HepG2 (cell line): Measurements from ENCODE around the gene NSD1. TPM values are rescaled to one million over a fixed set of nuclear protein-coding genes. Genes with fewer than 3 reads are reported as not detected.
A peak's percentile ranks its signal among the peaks of the same experiment; 100 is the strongest.

Experiments used
- ATAC-seq: fragments of 200-7000 bp; cut with Tn5 transposase; 3 replicates; pipeline ENCODE4 v1.9.1; 2020; ENCODE audit warnings: mild to moderate bottlenecking, moderate library complexity
- BruUV-seq: library from RNA; stranded (reverse); fragments of 400-500 nt; replicated peaks from 2 replicates; lab custom pipeline; 2021; lab: Mats Ljungman, UMichigan
- CTCF ChIA-PET: fragments of 300-600 bp; formaldehyde crosslinking; extraction: SDS; loops from one replicate; lab custom pipeline; 2021; ENCODE audit warnings: low total read pairs, inconsistent platforms, low intra/inter-chr PET ratio; lab: Yijun Ruan, JAX
- POLR2A ChIA-PET: fragments of 350-600 bp; sonication (Branson Sonifier 250); formaldehyde crosslinking; loops from one replicate; lab custom pipeline; 2020; ENCODE audit warnings: antibody characterized with exemption, inconsistent platforms; lab: Yijun Ruan, JAX
- DNase-seq: peaks from one replicate; pipeline ENCODE4 v3.0.0-alpha.2; 2015; ENCODE audit warnings: low spot score
- FAIRE-seq: peaks from 3 replicates; lab custom pipeline; 2011; peaks lifted over from hg19 to GRCh38; lab: Jason Lieb, UNC
- H2AFZ ChIP-seq: one replicate; pipeline ENCODE4 v1.6.1; 2011; ENCODE audit warnings: low read length, inconsistent platforms
- H3K27ac ChIP-seq: fragments of 300-600 bp; 3 replicates; pipeline ENCODE4 v1.8.0; 2011; ENCODE audit warnings: mixed run types, mild to moderate bottlenecking, mixed read lengths, low read length, inconsistent platforms; ENCODE audit not compliant: insufficient read depth; ENCODE audit errors: extremely low read length
- H3K27me3 ChIP-seq, 2 experiments: fragments of 200-600 bp in 1 of 2; 2 replicates in 1 of 2; 3 replicates in 1 of 2; pipeline versions ENCODE4 v1.6.0 to v1.8.0; 2011; ENCODE audit warnings: low read length in 2 of 2, mild to moderate bottlenecking in 2 of 2, moderate library complexity in 2 of 2, inconsistent platforms in 1 of 2; ENCODE audit not compliant: insufficient read depth in 2 of 2, control insufficient read depth in 1 of 2
- H3K36me3 ChIP-seq, 2 experiments: fragments of 200-600 bp in 1 of 2; replicated peaks in 1 of 2; 2 replicates in 1 of 2; 3 replicates in 1 of 2; pipeline versions ENCODE4 v1.5.1 to v1.8.0; 2011; ENCODE audit warnings: low read length in 2 of 2, inconsistent platforms in 1 of 2; ENCODE audit not compliant: insufficient read depth in 2 of 2, control insufficient read depth in 1 of 2
- H3K4me1 ChIP-seq: 2 replicates; pipeline ENCODE4 v1.5.1; 2012; ENCODE audit warnings: low read length, inconsistent platforms; ENCODE audit not compliant: insufficient read depth
- H3K4me2 ChIP-seq: 2 replicates; pipeline ENCODE4 v1.6.0; 2011; ENCODE audit warnings: low read depth, low read length, inconsistent platforms
- H3K4me3 ChIP-seq, 3 experiments: fragments of 200-600 bp in 1 of 3; sonication (generic), shearing (Covaris generic) in 1 of 3; replicated peaks in 1 of 3; 2 replicates each; pipeline ENCODE4 v1.5.1; 2011 to 2016; ENCODE audit warnings: low read length in 3 of 3, inconsistent platforms in 2 of 3, low read depth in 2 of 3, mild to moderate bottlenecking in 2 of 3, control low read depth in 1 of 3, mixed read lengths in 1 of 3; ENCODE audit not compliant: insufficient read depth in 1 of 3
- H3K79me2 ChIP-seq: one replicate; pipeline ENCODE4 v1.6.1; 2011; ENCODE audit warnings: low read length, inconsistent platforms; ENCODE audit not compliant: insufficient read depth
- H3K9ac ChIP-seq: 2 replicates; pipeline ENCODE4 v1.6.0; 2011; ENCODE audit warnings: mild to moderate bottlenecking, low read depth, low read length, inconsistent platforms; ENCODE audit not compliant: insufficient read depth
- H3K9me3 ChIP-seq: 2 replicates; pipeline ENCODE4 v1.5.1; 2012; ENCODE audit warnings: mild to moderate bottlenecking, low read length
- H4K20me1 ChIP-seq: 2 replicates; pipeline ENCODE4 v1.6.0; 2011; ENCODE audit warnings: inconsistent platforms, mild to moderate bottlenecking, low read length, moderate library complexity; ENCODE audit not compliant: insufficient read depth
- POGZ ChIP-seq: sonication (generic); formaldehyde crosslinking; IDR thresholded peaks from 2 replicates; pipeline ENCODE4 v1.4.0; 2020; ENCODE audit warnings: mild to moderate bottlenecking, missing genetic modification reagents
- SSRP1 ChIP-seq: IDR thresholded peaks from 2 replicates; pipeline ENCODE4 v1.6.1; 2016; ENCODE audit warnings: control low read depth
- ZBTB7A ChIP-seq: sonication (generic); formaldehyde crosslinking; IDR thresholded peaks from 2 replicates; pipeline ENCODE4 v1.8.0; 2022; ENCODE audit warnings: mild to moderate bottlenecking, missing genetic modification reagents
- ZNF121 ChIP-seq: sonication (generic); formaldehyde crosslinking; IDR thresholded peaks from 2 replicates; pipeline ENCODE4 v1.5.0; 2020; ENCODE audit warnings: mild to moderate bottlenecking, missing genetic modification reagents
- ZNF296 ChIP-seq: sonication (generic); formaldehyde crosslinking; conservative IDR thresholded peaks from 2 replicates; pipeline ENCODE4 v1.5.0; 2020; ENCODE audit warnings: mild to moderate bottlenecking, missing genetic modification reagents
- ZNF687 ChIP-seq: sonication (generic); formaldehyde crosslinking; IDR thresholded peaks from 2 replicates; pipeline ENCODE4 v1.5.1; 2020; ENCODE audit warnings: mild to moderate bottlenecking, missing genetic modification reagents, moderate library complexity
- WGBS: methylation state at CpG from one replicate; pipeline ENCODE4 v1.1.6; 2017; ENCODE audit warnings: low lambda C conversion rate; 5-methylcytosine and 5-hydroxymethylcytosine counted together
- in situ Hi-C: cut with HindIII; loops from 2 replicates; pipeline ENCODE4 v1.10.0; 2017; ENCODE audit warnings: low pct_unique_long_range_greater_than_20kb; ENCODE audit not compliant: extremely low pct_ligation_motif_present
- intact Hi-C: fragments of 100-400 bp; cut with micrococcal nuclease; formaldehyde crosslinking; loops from one replicate; pipeline ENCODE4 v1.10.0; 2022; ENCODE audit not compliant: unreplicated experiment
- polyA plus RNA-seq, 8 experiments: library from polyadenylated mRNA; depleted of rRNA in 3 of 8; stranded (reverse) in 7 of 8; unstranded in 1 of 8; fragments of >200 nt; fragmentation: Illumina TruSeq in 4 of 8; extraction: Trizol in 4 of 8; gene quantifications; 2 replicates each; pipeline versions ENCODE4 v1.2.1 to v1.2.3, GENCODE V29; 2011 to 2016; ENCODE audit warnings: low read depth in 4 of 8, missing spikeins in 1 of 8, mixed read lengths in 1 of 8; ENCODE audit not compliant: insufficient read depth in 1 of 8
- total RNA-seq, 5 experiments: library from RNA; depleted of rRNA; stranded (reverse); fragments of >200 nt; fragmentation: Illumina TruSeq; extraction: Trizol; gene quantifications; 2 replicates each; pipeline ENCODE4 v1.2.3, GENCODE V29; 2016; ENCODE audit warnings: low read depth in 1 of 5
- TF ChIP-seq, protein P1 (sequence below): sonication (generic); formaldehyde crosslinking; IDR thresholded peaks from 2 replicates; pipeline ENCODE4 v1.9.0; 2021; ENCODE audit warnings: mild to moderate bottlenecking, missing genetic modification reagents

Gene NSD1
- total and polyA plus RNA-seq, 2 of the 13 experiments (the other 11 are each of a cell fraction or from before 2014, with no cell fraction given), result 0.01 to 0.09 TPM

GRCh38 chr5:177093082-177093712 lies 40.4 kb upstream of the NSD1 start (continued):
- peak; percentile 10; the same call in 1 of the 2 replicates for TF ChIP-seq ZNF687 (CRISPR knock-in tag)
- no peak for TF ChIP-seq ZNF121 (CRISPR knock-in tag)
- TF ChIP-seq POGZ (CRISPR knock-in tag), result no peak

- Histone ChIP-seq H4K20me1 (peaks cover 12% of the 10 kb centered on the region), H3K36me3 (peaks cover 36 to 64% of the 10 kb centered on the region in 2 experiments), H3K79me2 (peaks cover 32% of the 10 kb centered on the region), H2AFZ (no peak overlapping the region), H3K4me3 (no peak overlapping the region), H3K9ac (0 out of 2 replicates have a peak overlapping the region, but pooled peaks have one; percentile 1), H3K27ac (peak overlapping the region; percentile 67), H3K27me3 (no peaks in the 10 kb centered on the region), H3K4me2 (no peak overlapping the region), H3K4me1 (peaks cover 100% of the 10 kb centered on the region), H3K9me3 (no peaks in the 10 kb centered on the region)
- WGBS, result 92% methylated on average over 6 of the region's 6 CpGs
- ChIA-PET CTCF (no interaction called here), POLR2A (no interaction called here)
- ATAC-seq (no peak), DNase-seq (no peak), FAIRE-seq (no peak)
- in situ Hi-C loops (no loop called here), intact Hi-C loops (no loop called here)
- no peak for TF ChIP-seq ZBTB7A (CRISPR knock-in tag)
- no peak for TF ChIP-seq ZNF296 (CRISPR knock-in tag)
- no peak for TF ChIP-seq SSRP1 (CRISPR knock-in tag)
- TF ChIP-seq, protein P1, sequence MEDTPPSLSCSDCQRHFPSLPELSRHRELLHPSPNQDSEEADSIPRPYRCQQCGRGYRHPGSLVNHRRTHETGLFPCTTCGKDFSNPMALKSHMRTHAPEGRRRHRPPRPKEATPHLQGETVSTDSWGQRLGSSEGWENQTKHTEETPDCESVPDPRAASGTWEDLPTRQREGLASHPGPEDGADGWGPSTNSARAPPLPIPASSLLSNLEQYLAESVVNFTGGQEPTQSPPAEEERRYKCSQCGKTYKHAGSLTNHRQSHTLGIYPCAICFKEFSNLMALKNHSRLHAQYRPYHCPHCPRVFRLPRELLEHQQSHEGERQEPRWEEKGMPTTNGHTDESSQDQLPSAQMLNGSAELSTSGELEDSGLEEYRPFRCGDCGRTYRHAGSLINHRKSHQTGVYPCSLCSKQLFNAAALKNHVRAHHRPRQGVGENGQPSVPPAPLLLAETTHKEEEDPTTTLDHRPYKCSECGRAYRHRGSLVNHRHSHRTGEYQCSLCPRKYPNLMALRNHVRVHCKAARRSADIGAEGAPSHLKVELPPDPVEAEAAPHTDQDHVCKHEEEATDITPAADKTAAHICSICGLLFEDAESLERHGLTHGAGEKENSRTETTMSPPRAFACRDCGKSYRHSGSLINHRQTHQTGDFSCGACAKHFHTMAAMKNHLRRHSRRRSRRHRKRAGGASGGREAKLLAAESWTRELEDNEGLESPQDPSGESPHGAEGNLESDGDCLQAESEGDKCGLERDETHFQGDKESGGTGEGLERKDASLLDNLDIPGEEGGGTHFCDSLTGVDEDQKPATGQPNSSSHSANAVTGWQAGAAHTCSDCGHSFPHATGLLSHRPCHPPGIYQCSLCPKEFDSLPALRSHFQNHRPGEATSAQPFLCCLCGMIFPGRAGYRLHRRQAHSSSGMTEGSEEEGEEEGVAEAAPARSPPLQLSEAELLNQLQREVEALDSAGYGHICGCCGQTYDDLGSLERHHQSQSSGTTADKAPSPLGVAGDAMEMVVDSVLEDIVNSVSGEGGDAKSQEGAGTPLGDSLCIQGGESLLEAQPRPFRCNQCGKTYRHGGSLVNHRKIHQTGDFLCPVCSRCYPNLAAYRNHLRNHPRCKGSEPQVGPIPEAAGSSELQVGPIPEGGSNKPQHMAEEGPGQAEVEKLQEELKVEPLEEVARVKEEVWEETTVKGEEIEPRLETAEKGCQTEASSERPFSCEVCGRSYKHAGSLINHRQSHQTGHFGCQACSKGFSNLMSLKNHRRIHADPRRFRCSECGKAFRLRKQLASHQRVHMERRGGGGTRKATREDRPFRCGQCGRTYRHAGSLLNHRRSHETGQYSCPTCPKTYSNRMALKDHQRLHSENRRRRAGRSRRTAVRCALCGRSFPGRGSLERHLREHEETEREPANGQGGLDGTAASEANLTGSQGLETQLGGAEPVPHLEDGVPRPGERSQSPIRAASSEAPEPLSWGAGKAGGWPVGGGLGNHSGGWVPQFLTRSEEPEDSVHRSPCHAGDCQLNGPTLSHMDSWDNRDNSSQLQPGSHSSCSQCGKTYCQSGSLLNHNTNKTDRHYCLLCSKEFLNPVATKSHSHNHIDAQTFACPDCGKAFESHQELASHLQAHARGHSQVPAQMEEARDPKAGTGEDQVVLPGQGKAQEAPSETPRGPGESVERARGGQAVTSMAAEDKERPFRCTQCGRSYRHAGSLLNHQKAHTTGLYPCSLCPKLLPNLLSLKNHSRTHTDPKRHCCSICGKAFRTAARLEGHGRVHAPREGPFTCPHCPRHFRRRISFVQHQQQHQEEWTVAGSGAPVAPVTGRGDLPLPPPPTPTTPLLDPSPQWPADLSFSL (CRISPR knock-in tag), result no peak
- peak; percentile 86 for TF ChIP-seq ZNF121 (CRISPR knock-in tag)
- no TSS peak for BruUV-seq
Measured at GRCh38 chr5:177093803-177094202, 39.8 kb upstream of the NSD1 start.
